Fibroblast of pulmonary artery (primary cell): ENCODE results near the gene SLC25A39.

Experiments used
- DNase-seq: peaks from one replicate; pipeline ENCODE4 v3.0.0-alpha.2; 2010; ENCODE audit warnings: low read depth
- H3K4me3 ChIP-seq: replicated peaks from 2 replicates; pipeline ENCODE4 v1.5.1; 2011; ENCODE audit warnings: low read depth, mild to moderate bottlenecking, control low read depth, low read length, moderate library complexity
- TF ChIP-seq, protein P1 (sequence below): IDR thresholded peaks from 2 replicates; pipeline ENCODE4 v1.5.1; 2011; ENCODE audit warnings: mild to moderate bottlenecking, control low read depth, low read length, inconsistent platforms; ENCODE audit errors: missing control alignments

Gene SLC25A39

DNA sequence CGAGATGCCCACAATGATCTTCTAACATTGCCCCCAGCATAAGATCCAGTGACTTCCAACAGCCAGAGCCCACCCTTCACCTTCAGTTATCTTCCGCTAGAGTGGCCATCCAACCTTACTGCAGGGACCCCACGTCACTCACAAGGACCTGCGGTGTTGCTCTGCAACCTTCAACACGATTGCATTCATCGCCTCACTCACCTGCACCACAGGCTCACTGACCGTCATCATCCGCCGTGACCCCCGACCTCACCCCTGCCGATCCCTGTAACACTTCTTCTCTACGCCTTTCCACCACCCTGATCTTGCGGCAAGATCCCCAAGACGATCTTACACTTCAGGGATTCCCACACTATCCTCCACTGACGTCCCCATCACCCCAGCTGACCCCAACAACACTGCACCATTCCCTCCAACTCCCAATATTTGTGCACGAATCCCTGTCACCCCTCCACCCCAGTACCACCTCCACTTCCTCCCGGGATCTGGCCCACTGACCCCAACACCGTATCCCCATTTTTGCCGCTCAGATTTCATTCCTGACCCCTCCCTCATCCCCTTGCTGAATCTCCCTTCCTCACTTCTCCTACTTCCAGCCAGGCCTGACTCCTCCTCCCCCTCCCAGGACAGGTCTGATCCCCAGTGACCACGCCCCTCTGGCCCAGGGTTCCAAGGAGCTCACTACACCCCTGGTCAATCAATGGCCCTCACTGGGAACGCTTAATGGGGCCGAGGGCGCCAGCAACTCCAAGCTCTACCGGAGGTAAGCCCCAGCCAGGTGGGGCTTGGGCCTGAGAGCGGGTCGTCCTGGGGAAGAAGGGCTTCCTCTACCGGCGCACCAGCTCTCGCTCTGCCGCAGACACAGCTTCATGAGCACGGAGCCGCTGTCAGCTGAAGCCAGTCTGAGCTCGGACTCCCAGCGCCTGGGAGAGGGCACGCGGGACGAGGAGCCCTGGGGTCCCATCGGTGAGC, 8.6 kb downstream of the SLC25A39 start:
- no peak for DNase-seq
- TF ChIP-seq, protein P1, sequence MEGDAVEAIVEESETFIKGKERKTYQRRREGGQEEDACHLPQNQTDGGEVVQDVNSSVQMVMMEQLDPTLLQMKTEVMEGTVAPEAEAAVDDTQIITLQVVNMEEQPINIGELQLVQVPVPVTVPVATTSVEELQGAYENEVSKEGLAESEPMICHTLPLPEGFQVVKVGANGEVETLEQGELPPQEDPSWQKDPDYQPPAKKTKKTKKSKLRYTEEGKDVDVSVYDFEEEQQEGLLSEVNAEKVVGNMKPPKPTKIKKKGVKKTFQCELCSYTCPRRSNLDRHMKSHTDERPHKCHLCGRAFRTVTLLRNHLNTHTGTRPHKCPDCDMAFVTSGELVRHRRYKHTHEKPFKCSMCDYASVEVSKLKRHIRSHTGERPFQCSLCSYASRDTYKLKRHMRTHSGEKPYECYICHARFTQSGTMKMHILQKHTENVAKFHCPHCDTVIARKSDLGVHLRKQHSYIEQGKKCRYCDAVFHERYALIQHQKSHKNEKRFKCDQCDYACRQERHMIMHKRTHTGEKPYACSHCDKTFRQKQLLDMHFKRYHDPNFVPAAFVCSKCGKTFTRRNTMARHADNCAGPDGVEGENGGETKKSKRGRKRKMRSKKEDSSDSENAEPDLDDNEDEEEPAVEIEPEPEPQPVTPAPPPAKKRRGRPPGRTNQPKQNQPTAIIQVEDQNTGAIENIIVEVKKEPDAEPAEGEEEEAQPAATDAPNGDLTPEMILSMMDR: no peak
- no peak overlapping the region for H3K4me3 ChIP-seq

DNA sequence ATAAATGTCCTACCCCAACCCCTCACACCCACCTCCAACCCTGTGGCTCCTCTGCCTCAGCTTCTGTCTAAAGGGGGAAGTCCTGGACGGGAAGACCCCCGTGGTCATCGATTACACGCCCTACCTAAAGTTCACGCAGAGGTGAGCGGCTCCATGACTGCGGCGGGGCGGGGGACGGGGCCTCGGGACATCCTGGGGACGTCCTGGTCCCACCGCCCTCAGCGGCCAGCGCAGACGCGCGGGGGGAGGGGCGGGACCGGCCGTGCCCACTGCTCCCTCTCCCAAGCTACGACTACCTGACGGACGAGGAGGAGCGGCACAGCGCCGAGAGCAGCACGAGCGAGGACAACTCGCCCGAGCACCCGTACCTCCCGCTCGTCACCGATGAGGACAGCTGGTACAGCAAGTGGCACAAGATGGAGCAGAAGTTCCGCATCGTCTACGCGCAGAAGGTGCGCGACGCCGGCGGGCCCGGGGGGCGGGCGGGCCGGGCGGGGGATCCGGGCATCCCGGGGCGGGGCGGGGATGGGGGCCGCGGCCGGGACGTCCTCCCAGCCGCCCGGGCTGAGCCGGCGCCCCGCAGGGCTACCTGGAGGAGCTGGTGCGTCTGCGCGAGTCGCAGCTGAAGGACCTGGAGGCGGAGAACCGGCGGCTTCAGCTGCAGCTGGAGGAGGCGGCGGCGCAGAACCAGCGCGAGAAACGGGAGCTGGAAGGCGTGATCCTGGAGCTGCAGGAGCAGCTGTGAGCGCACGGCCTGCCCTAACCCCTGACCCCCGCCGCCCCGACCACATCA, 9.6 kb downstream of the SLC25A39 start:
- TF ChIP-seq, protein P1: no peak
- peak overlapping the region; percentile 27 for H3K4me3 ChIP-seq

DNA sequence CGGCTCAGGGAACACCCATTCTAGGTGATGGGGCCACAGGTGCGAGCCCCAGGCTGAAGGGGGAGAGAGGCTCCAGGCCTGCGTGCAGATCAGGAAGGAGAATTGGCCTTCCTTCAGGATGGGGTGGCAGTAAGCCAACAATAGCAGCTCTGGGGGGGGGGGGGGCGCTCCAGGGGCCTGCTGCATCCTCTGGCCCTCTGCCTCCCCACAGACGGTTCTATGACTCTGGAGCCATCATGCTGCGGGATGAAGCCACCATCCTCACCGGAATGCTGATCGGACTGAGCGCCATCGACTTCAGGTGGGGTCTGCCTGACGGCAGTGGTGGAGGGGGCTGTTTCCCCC, 10.1 kb downstream of the SLC25A39 start:
- no peak for DNase-seq
- no peak overlapping the region for H3K4me3 ChIP-seq
- TF ChIP-seq, protein P1: no peak

More for the DNA sequence above, 9.6 kb downstream of the SLC25A39 start:
- DNase-seq: peak; percentile 31

DNA sequence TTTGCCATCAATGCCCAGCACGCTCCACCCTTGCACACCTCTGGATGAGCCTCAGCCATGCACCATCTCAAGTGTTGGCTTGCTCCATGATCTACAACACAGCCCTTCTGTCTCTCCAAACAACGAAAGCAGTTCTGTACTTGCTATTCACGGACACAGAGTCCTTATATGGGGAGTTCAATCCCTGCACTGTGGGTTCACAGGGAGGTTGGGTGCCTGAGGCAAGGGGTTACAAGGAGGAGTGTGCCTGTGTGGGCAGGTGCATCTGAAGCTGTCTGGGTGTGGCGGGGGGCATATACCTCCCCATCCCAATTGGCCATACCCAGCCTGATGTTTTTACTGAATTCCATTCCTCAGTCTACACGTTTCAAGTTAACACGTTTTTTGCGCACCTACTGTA, 10.6 kb downstream of the SLC25A39 start:
- no peak overlapping the region for H3K4me3 ChIP-seq
- TF ChIP-seq, protein P1: no peak
- DNase-seq: no peak

DNA sequence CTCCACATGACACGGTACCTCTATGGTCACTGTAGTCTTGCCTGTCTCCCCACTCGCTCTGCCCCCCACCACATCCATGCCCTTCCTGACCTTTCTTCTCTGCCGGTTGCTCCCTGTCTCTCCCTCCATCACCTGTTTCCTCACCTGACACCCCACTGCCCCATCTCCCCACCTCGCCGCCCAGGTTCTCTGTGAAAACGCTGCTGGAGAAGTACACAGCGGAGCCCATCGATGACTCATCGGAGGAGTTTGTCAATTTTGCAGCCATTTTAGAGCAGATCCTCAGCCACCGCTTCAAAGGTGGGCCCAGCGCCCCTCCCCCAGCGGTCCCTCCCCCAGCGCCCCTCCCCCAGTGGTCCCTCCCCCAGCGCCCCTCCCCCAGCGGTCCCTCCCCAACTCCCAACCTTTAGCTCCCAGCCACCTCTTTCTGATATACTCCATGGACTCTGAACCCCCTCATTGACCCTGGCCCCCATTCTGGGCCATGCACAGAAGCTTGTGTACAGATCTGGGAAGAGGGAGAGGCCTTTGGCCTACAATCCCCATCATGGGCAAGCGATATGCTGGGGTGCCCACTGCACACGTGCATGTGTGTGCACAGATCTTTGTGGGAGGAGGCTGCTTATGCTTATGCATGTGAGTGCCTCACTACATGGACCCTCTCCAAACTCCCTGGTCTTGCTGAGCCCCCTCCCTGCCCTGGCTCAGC, 12.1 kb downstream of the SLC25A39 start:
- TF ChIP-seq, protein P1: no peak
- H3K4me3 ChIP-seq: no peak overlapping the region
- DNase-seq: no peak

DNA sequence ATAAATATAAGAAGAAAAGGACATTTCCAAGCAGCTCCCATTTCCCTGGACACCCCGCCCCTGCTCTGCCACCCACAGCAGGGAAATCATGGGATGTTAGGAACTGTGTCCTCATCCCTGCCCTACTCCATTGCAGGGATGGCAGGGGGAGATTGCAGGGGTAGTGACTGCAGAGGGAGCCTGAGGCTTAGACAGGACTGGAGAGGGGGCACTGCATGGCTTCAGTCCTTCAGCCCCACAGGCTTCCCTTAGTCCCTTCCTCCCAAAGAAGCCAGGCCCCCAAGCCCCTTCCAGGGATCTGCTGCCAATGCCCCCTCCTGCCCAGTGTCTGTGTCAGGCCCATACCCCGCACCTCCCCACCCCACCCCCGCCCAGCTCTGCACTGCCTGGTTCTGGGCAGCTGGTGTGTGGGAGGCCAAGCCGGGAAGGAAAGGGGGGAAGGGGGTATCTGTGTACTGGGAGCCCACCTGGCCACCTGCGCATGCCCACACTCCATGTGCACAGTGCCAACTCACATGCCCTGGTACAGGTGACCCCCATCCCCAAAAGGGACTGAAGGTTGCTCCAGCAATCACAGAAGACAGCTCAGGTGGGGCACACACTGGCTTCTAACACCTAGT, 13.0 kb downstream of the SLC25A39 start:
- no peak overlapping the region for H3K4me3 ChIP-seq
- DNase-seq: no peak
- TF ChIP-seq, protein P1: no peak
